GM18867 (cell line): ENCODE measurements around the gene ASB1.

ENCODE experiments used
- ATAC-seq: cut with Tn5 transposase; IDR thresholded peaks from one replicate; pipeline ENCODE4 v1.9.1; 2021; ENCODE audit warnings: mild to moderate bottlenecking, moderate library complexity; ENCODE audit not compliant: unreplicated experiment

ASB1 gene

DNA sequence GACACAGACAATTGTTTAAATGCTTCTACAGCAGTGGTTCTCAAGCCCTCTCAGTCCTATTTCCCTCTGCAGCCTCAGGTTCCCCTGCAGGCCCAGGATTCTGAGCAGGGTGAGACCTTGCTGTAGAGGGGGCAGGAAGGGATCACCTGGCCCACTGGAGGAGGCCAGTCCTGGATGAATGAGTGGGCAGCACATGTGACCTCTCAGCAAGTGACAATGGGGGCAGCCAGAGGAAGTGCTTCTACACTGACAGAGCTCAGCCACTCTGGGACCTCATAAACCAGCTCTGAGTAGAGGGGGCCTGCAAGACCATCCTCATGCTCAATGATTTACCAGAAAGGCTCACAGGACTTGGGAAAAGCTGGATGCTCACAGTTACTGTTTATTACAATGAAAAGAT lies 63.2 kb downstream of the ASB1 start:
- no peak for ATAC-seq

DNA sequence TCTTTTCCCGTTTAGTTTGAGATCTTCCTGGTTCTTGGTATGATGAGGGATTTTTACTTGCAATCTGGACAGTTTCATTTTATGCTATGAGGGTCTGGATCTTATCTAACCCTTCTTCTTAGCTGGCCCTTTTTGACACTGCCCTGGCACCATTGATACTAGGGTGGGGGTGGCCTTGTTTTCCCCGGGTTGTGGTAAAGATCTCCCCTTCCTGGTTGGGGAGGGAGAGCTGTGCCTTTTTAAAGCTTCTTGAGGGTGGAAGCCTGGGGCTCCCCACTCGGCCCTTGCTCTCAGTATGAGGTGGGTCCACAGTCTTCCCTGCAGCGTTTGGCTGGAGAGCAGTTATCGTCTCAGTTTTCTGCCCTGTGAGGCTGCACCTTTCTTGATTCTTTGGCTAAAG lies 66.1 kb downstream of the ASB1 start:
- ATAC-seq, result no peak

DNA sequence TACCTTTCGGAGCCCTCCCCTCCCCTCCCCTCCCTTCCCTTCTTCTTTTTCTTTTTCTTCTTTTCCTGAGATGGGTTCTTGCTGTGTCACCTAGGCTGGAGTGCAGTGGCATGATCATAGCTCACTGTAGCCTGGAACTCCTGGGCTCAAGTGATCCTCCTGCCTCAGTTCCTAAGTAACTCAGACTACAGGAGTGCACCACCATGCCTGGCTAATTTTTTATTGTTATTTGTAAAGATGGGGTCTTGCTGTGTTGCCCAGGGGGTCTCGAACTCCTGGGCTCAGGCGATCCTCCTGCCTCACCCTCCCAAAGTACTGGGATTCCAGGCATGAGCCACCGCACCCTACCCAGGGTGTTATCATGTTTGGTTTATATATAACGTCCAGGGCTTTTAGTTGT lies 66.7 kb downstream of the ASB1 start:
- ATAC-seq, result no peak

GRCh38 chr2:238493880-238494572 lies 67.3 kb downstream of the ASB1 start:
- ATAC-seq, result no peak

DNA sequence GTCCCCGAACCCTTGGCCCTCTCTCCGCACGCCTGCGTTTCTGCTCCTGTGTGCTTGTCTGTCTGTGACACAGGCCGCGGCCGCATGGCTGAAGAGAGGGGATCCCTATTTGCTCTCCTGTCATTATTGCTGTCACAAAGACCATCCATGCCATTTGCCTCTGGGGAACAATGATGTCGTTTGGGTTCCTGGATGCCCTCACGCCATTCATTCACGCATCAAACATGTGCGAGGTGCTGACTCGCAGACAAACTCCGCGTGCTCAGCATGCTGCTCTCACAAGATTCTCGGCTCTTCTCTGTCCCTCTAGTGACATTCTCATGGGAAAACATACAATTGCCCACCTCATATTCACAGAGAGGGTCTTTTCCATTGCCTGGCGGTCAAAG lies 67.8 kb downstream of the ASB1 start:
- ATAC-seq, result no peak

GRCh38 chr2:238495422-238495821 lies 68.7 kb downstream of the ASB1 start:
- ATAC-seq, result no peak

GRCh38 chr2:238496756-238497609 lies 70.3 kb downstream of the ASB1 start:
- ATAC-seq, result no peak

- ATAC-seq, result no peak
Measured at GRCh38 chr2:238497610-238498005, 70.9 kb downstream of the ASB1 start.

GRCh38 chr2:238498188-238498587 lies 71.5 kb downstream of the ASB1 start:
- no peak for ATAC-seq

- no peak for ATAC-seq
Measured at GRCh38 chr2:238498691-238499295, 72.1 kb downstream of the ASB1 start.

DNA sequence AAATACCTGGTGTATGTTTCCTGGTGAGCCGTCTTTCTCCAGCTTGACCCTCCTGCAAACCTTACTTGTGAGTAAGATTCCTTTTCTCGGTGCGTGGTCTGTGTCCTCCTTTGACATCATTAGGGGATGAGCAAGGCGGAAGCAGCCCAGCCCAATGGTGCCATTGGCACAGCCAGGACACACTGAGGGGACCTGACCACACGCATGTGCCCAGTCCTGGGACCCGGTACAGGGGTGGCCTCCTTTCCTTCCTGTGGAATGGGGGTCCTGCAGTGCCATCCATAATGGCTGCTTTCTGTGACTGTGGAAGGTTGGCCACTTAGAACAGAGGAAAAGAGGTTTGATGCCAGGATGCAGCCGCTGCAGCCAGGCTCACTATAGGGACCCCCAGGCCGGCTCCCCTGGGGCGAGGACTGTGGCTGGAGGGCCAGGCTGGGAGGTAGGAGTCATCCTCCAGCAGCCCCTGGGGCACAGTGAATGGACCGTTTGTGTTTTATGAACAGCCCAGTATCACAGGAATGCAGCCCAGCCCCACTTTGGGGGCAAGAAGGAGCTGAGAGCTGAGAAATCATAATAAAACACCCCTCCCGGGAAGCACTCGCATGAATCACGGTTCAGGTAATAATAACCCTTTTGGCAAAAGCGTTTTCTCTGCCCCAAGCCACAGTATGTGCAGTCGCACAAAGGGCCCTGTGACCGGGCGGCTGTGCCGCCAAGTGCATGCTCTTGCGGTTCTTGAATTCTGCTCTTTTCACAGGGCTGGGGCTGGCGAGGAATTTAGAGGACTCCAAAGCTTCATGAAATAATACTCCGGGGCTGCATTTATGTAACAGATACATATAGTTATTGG lies 73.2 kb downstream of the ASB1 start:
- no peak for ATAC-seq

DNA sequence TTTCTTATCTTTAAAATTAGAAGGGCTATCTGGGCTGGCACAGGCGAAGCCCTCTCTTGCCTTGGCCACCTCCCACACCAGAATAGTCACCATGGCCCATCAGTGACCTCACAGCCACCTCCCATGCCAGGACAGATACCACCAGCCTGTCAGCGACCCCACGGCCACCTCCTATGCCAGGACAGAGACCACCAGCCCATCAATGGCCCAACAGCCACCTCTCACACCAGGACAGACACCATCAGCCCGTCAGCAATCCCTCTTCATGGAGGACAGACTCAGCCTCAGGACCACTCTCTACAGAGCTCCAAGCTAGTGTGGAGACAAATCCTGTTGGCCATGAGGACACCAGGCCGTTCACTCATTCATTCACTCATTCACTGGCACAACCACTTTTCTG lies 74.6 kb downstream of the ASB1 start:
- no peak for ATAC-seq
